ENCODE results near the gene PATJ. TPM values are rescaled to one million over a fixed set of nuclear protein-coding genes. Genes with fewer than 3 reads are reported as not detected.

Gene PATJ
- total RNA-seq, 1 donor from 2014 or later: 11.3 TPM

GRCh38 chr1:62221171-62221570 lies 478.9 kb downstream of the PATJ start:
- H3K36me3 Mint-ChIP-seq (ENCODE audit: unreplicated experiment): no peaks in the 10 kb centered on the region
- no peak overlapping the region for H3K27ac Mint-ChIP-seq (ENCODE audit: unreplicated experiment)
- H3K9me3 Mint-ChIP-seq (ENCODE audit: unreplicated experiment): no peaks in the 10 kb centered on the region
- no peak for DNase-seq (ENCODE audit: extremely low spot score, unreplicated experiment)
- TF ChIP-seq CTCF (IDR thresholded peaks at IDR 0.05): no peak
- H3K4me3 Mint-ChIP-seq (ENCODE audit: unreplicated experiment): no peak overlapping the region
- H3K27me3 Mint-ChIP-seq (ENCODE audit: unreplicated experiment): no peaks in the 10 kb centered on the region
- peaks cover 3% of the 10 kb centered on the region for H3K4me1 Mint-ChIP-seq (ENCODE audit: unreplicated experiment)

- H3K36me3 Mint-ChIP-seq (ENCODE audit: unreplicated experiment): no peaks in the 10 kb centered on the region
- peaks cover 3% of the 10 kb centered on the region for H3K4me1 Mint-ChIP-seq (ENCODE audit: unreplicated experiment)
- H3K27ac Mint-ChIP-seq (ENCODE audit: unreplicated experiment): no peak overlapping the region
- no peak overlapping the region for H3K4me3 Mint-ChIP-seq (ENCODE audit: unreplicated experiment)
- DNase-seq (ENCODE audit: extremely low spot score, unreplicated experiment): no peak
- H3K9me3 Mint-ChIP-seq (ENCODE audit: unreplicated experiment): no peaks in the 10 kb centered on the region
- TF ChIP-seq CTCF (IDR thresholded peaks at IDR 0.05): no peak
- no peaks in the 10 kb centered on the region for H3K27me3 Mint-ChIP-seq (ENCODE audit: unreplicated experiment)
These were observed 480.0 kb downstream of the PATJ start for GRCh38 chr1:62222321-62222720.

- DNase-seq (ENCODE audit: extremely low spot score, unreplicated experiment): no peak
- Mint-ChIP-seq H3K4me1 (ENCODE audit: unreplicated experiment) (peaks cover 5% of the 10 kb centered on the region), H3K36me3 (ENCODE audit: unreplicated experiment) (no peaks in the 10 kb centered on the region), H3K9me3 (ENCODE audit: unreplicated experiment) (no peaks in the 10 kb centered on the region), H3K27me3 (ENCODE audit: unreplicated experiment) (no peaks in the 10 kb centered on the region), H3K27ac (ENCODE audit: unreplicated experiment) (no peak overlapping the region), H3K4me3 (ENCODE audit: unreplicated experiment) (no peak overlapping the region)
- no peak for TF ChIP-seq CTCF (IDR thresholded peaks at IDR 0.05)
These were observed 481.9 kb downstream of the PATJ start for GRCh38 chr1:62224182-62224581.

GRCh38 chr1:62227496-62227895 lies 485.2 kb downstream of the PATJ start:
- no peak overlapping the region for H3K4me3 Mint-ChIP-seq (ENCODE audit: unreplicated experiment)
- H3K36me3 Mint-ChIP-seq (ENCODE audit: unreplicated experiment): no peaks in the 10 kb centered on the region
- H3K4me1 Mint-ChIP-seq (ENCODE audit: unreplicated experiment): peaks cover 23% of the 10 kb centered on the region
- H3K27me3 Mint-ChIP-seq (ENCODE audit: unreplicated experiment): no peaks in the 10 kb centered on the region
- no peak overlapping the region for H3K27ac Mint-ChIP-seq (ENCODE audit: unreplicated experiment)
- DNase-seq (ENCODE audit: extremely low spot score, unreplicated experiment): no peak
- TF ChIP-seq CTCF (IDR thresholded peaks at IDR 0.05): no peak
- H3K9me3 Mint-ChIP-seq (ENCODE audit: unreplicated experiment): no peaks in the 10 kb centered on the region

Small RNAs within 50 kb of the gene (microRNA-seq; reads per million reads assigned to microRNA genes)
- gene MIR3116-1 (ENCODE audit: unreplicated experiment) (not detected), gene MIR3116-2 (ENCODE audit: unreplicated experiment) (not detected)

Other genes starting within 250 kb of the PATJ start
- gene TM2D1, start 17.3 kb upstream of the PATJ start, total RNA-seq: 53.2 and 56.9 TPM in 2 replicates